Kidney epithelial cell (primary cell): ENCODE data around the gene KPNB1. TPM values are rescaled to one million over a fixed set of nuclear protein-coding genes. Genes with fewer than 3 reads are reported as not detected.
A peak's percentile ranks its signal among the peaks of the same experiment; 100 is the strongest.

ENCODE experiments used
- DNase-seq: peaks from one replicate; pipeline ENCODE4 v3.0.0-alpha.2; 2010; ENCODE audit warnings: low read depth
- H3K27me3 ChIP-seq: 2 replicates; pipeline ENCODE4 v1.6.0; 2011; ENCODE audit warnings: low read length; ENCODE audit not compliant: control insufficient read depth, insufficient read depth
- H3K36me3 ChIP-seq: 2 replicates; pipeline ENCODE4 v1.5.1; 2011; ENCODE audit warnings: low read length; ENCODE audit not compliant: control insufficient read depth, insufficient read depth
- H3K4me3 ChIP-seq: 2 replicates; pipeline ENCODE4 v1.5.1; 2011; ENCODE audit warnings: low read depth, mild to moderate bottlenecking, control low read depth, low read length
- CTCF ChIP-seq: IDR thresholded peaks from 2 replicates; pipeline ENCODE4 v1.5.1; 2011; ENCODE audit warnings: mild to moderate bottlenecking, moderate library complexity, low read length, control low read depth, inconsistent platforms; ENCODE audit not compliant: insufficient read depth, poor library complexity, severe bottlenecking
- total RNA-seq: library from RNA; depleted of rRNA; stranded (reverse); fragments of >200 nt; gene quantifications from 2 replicates; pipeline ENCODE4 v1.2.3, GENCODE V29; 2015

Gene KPNB1
- total RNA-seq, 1 donor from 2014 or later, result 249 TPM

- Histone ChIP-seq H3K4me3 (no peak overlapping the region), H3K36me3 (peaks cover 3% of the 10 kb centered on the region), H3K27me3 (no peaks in the 10 kb centered on the region)
- TF ChIP-seq CTCF, result no peak
- no peak for DNase-seq
Measured at GRCh38 chr17:47611372-47612350, 38.1 kb upstream of the KPNB1 start.

GRCh38 chr17:47615766-47616424 lies 33.8 kb upstream of the KPNB1 start:
- H3K4me3 ChIP-seq, result no peak overlapping the region
- H3K27me3 ChIP-seq, result no peaks in the 10 kb centered on the region
- DNase-seq, result no peak
- H3K36me3 ChIP-seq, result peaks cover 4% of the 10 kb centered on the region
- peak; percentile 51 for TF ChIP-seq CTCF

- no peak for DNase-seq
- peaks cover 4% of the 10 kb centered on the region for H3K36me3 ChIP-seq
- TF ChIP-seq CTCF, result peak; percentile 28
- no peak overlapping the region for H3K4me3 ChIP-seq
- no peaks in the 10 kb centered on the region for H3K27me3 ChIP-seq
Measured at GRCh38 chr17:47618410-47618809, 31.3 kb upstream of the KPNB1 start.

GRCh38 chr17:47620503-47621245 lies 29.0 kb upstream of the KPNB1 start:
- Histone ChIP-seq H3K4me3 (no peak overlapping the region), H3K36me3 (peaks cover 4% of the 10 kb centered on the region), H3K27me3 (no peaks in the 10 kb centered on the region)
- no peak for DNase-seq
- no peak for TF ChIP-seq CTCF

- Histone ChIP-seq H3K4me3 (no peak overlapping the region), H3K27me3 (no peaks in the 10 kb centered on the region), H3K36me3 (peaks cover 2% of the 10 kb centered on the region)
- no peak for TF ChIP-seq CTCF
- DNase-seq, result peak; percentile 84
Measured at GRCh38 chr17:47621293-47622179, 28.2 kb upstream of the KPNB1 start.
